GM23338 (cell line): ENCODE data around the gene ABCC10. TPM values are rescaled to one million over a fixed set of nuclear protein-coding genes. Genes with fewer than 3 reads are reported as not detected.

ENCODE experiments used
- ATAC-seq: fragments of 200-7000 bp; cut with Tn5 transposase; 3 replicates; pipeline ENCODE4 v1.9.1; 2020
- DNase-seq: peaks from one replicate; pipeline ENCODE4 v3.0.0-alpha.2; 2015; ENCODE audit warnings: low spot score
- H2AFZ ChIP-seq: fragments of 200-600 bp; sonication (generic); 2 replicates; pipeline ENCODE4 v1.8.0; 2016; ENCODE audit warnings: antibody characterized with exemption, mild to moderate bottlenecking, moderate library complexity
- H3F3A ChIP-seq: fragments of 200-600 bp; sonication (generic); replicated peaks from 2 replicates; pipeline ENCODE4 v1.8.0; 2017; ENCODE audit warnings: antibody characterized with exemption, mixed run types, low read depth
- H3K27ac ChIP-seq: fragments of 200-600 bp; sonication (generic); 2 replicates; pipeline ENCODE4 v1.6.1; 2016; ENCODE audit warnings: low read depth
- H3K27me3 ChIP-seq: fragments of 200-600 bp; sonication (generic); 2 replicates; pipeline ENCODE4 v1.8.0; 2016; ENCODE audit warnings: mild to moderate bottlenecking, mixed run types, moderate library complexity; ENCODE audit not compliant: insufficient read depth
- H3K36me3 ChIP-seq: fragments of 200-600 bp; sonication (generic); 2 replicates; pipeline ENCODE4 v1.8.0; 2016; ENCODE audit warnings: mild to moderate bottlenecking; ENCODE audit not compliant: insufficient read depth
- H3K4me1 ChIP-seq: fragments of 200-600 bp; sonication (generic); 2 replicates; pipeline ENCODE4 v1.8.0; 2016; ENCODE audit warnings: mild to moderate bottlenecking, moderate library complexity; ENCODE audit not compliant: insufficient read depth
- H3K4me2 ChIP-seq: fragments of 200-600 bp; sonication (generic); 2 replicates; pipeline ENCODE4 v1.7.1; 2017; ENCODE audit warnings: mixed run types
- H3K4me3 ChIP-seq: fragments of 200-600 bp; sonication (generic); 2 replicates; pipeline ENCODE4 v1.6.1; 2016; ENCODE audit warnings: mixed run types
- H3K79me2 ChIP-seq: fragments of 200-600 bp; sonication (generic); replicated peaks from 2 replicates; pipeline ENCODE4 v1.8.0; 2017; ENCODE audit warnings: mild to moderate bottlenecking; ENCODE audit not compliant: insufficient read depth
- H3K9me2 ChIP-seq: fragments of 200-600 bp; sonication (generic); 2 replicates; pipeline ENCODE4 v1.8.0; 2017; ENCODE audit not compliant: insufficient read depth
- H4K20me1 ChIP-seq: fragments of 200-600 bp; sonication (generic); replicated peaks from 2 replicates; pipeline ENCODE4 v1.8.0; 2017; ENCODE audit warnings: mild to moderate bottlenecking; ENCODE audit not compliant: insufficient read depth
- H3K27ac Mint-ChIP-seq: 2 replicates; pipeline ENCODE4 v1.8.0; 2020; ENCODE audit warnings: inconsistent platforms, mild to moderate bottlenecking, moderate library complexity, mixed read lengths
- H3K27me3 Mint-ChIP-seq: 3 replicates; pipeline ENCODE4 v1.8.0; 2022; ENCODE audit warnings: low read depth, mild to moderate bottlenecking, moderate library complexity, mixed read lengths, inconsistent platforms; ENCODE audit not compliant: insufficient read depth, poor library complexity
- H3K36me3 Mint-ChIP-seq: 3 replicates; pipeline ENCODE4 v1.8.0; 2021; ENCODE audit warnings: low read depth, mild to moderate bottlenecking, inconsistent platforms, moderate library complexity, mixed read lengths
- H3K4me1 Mint-ChIP-seq: 3 replicates; pipeline ENCODE4 v1.8.0; 2020; ENCODE audit warnings: mild to moderate bottlenecking, inconsistent platforms, mixed read lengths
- H3K4me3 Mint-ChIP-seq: 3 replicates; pipeline ENCODE4 v1.8.0; 2021; ENCODE audit warnings: moderate library complexity, mild to moderate bottlenecking, inconsistent platforms, mixed read lengths
- H3K9me3 Mint-ChIP-seq: 3 replicates; pipeline ENCODE4 v1.8.0; 2020; ENCODE audit warnings: moderate library complexity, mild to moderate bottlenecking, inconsistent platforms, mixed read lengths
- CREB1 ChIP-seq: fragments of 250-450 bp; sonication (Bioruptor Pico); IDR thresholded peaks from 2 replicates; pipeline ENCODE4 v1.5.0; 2020; ENCODE audit warnings: low read depth, mild to moderate bottlenecking, moderate library complexity
- EZH2 ChIP-seq: fragments of 200-600 bp; sonication (generic); IDR thresholded peaks from one replicate; pipeline ENCODE4 v1.8.0; 2017; ENCODE audit warnings: antibody characterized with exemption, mild to moderate bottlenecking, low read depth; ENCODE audit not compliant: unreplicated experiment
- EZH2phosphoT487 ChIP-seq: fragments of 200-600 bp; sonication (generic); IDR thresholded peaks from one replicate; pipeline ENCODE4 v1.8.1; 2018; ENCODE audit warnings: antibody characterized with exemption; ENCODE audit not compliant: unreplicated experiment
- JUNB ChIP-seq: IDR thresholded peaks from one replicate; pipeline ENCODE4 v1.6.1; 2016; ENCODE audit warnings: antibody characterized with exemption; ENCODE audit not compliant: unreplicated experiment
- NANOG ChIP-seq: IDR thresholded peaks from 2 replicates; pipeline ENCODE4 v1.6.1; 2016; ENCODE audit warnings: antibody characterized with exemption, borderline replicate concordance
- POLR2AphosphoS5 ChIP-seq: IDR thresholded peaks from 2 replicates; pipeline ENCODE4 v1.6.1; 2016; ENCODE audit warnings: antibody characterized with exemption, low read depth
- STAT1 ChIP-seq: IDR thresholded peaks from one replicate; pipeline ENCODE4 v1.6.1; 2016; ENCODE audit warnings: antibody characterized with exemption; ENCODE audit not compliant: unreplicated experiment
- ZNF114 ChIP-seq: fragments of 250-450 bp; sonication (Bioruptor Pico); IDR thresholded peaks from 2 replicates; pipeline ENCODE4 v1.5.0; 2020; ENCODE audit warnings: mild to moderate bottlenecking, moderate library complexity
- ZNF331 ChIP-seq: fragments of 250-450 bp; sonication (Bioruptor Pico); IDR thresholded peaks from 2 replicates; pipeline ENCODE4 v1.5.0; 2020; ENCODE audit warnings: low read depth, mild to moderate bottlenecking, moderate library complexity
- polyA plus RNA-seq: library from polyadenylated mRNA; unstranded; fragments of >200 nt; fragmentation: Nextera tagmentation; extraction: Ambion mirVana; gene quantifications from 2 replicates; pipeline ENCODE4 v1.2.1, GENCODE V29; 2016
- total RNA-seq: library from RNA; depleted of rRNA; stranded (reverse); fragments of >200 nt; shearing (Covaris generic); gene quantifications from 2 replicates; pipeline ENCODE4 v1.2.3, GENCODE V29; 2014
- TF ChIP-seq, protein P1 (sequence below): fragments of 250-450 bp; sonication (Bioruptor Pico); IDR thresholded peaks from 2 replicates; pipeline ENCODE4 v1.5.0; 2020; ENCODE audit warnings: mild to moderate bottlenecking, moderate library complexity
- TF ChIP-seq, protein P2 (sequence below), 2 experiments: fragments of 200-600 bp in 1 of 2; sonication (generic) in 1 of 2; conservative IDR thresholded peaks; 2 replicates each; pipeline versions ENCODE4 v1.5.1 to v1.6.1; 2016 to 2017; ENCODE audit warnings: antibody characterized with exemption in 2 of 2, low read depth in 2 of 2, mild to moderate bottlenecking in 2 of 2, moderate library complexity in 1 of 2
- TF ChIP-seq, protein P3 (sequence below): IDR thresholded peaks from 2 replicates; pipeline ENCODE4 v1.6.1; 2016; ENCODE audit warnings: antibody characterized with exemption
- TF ChIP-seq, protein P4 (sequence below): IDR thresholded peaks from one replicate; pipeline ENCODE4 v1.6.1; 2018; ENCODE audit warnings: antibody characterized with exemption; ENCODE audit not compliant: unreplicated experiment

The ABCC10 gene
- total and polyA plus RNA-seq, 2 experiments from 2014 or later: 16.9 to 17.5 TPM

DNA sequence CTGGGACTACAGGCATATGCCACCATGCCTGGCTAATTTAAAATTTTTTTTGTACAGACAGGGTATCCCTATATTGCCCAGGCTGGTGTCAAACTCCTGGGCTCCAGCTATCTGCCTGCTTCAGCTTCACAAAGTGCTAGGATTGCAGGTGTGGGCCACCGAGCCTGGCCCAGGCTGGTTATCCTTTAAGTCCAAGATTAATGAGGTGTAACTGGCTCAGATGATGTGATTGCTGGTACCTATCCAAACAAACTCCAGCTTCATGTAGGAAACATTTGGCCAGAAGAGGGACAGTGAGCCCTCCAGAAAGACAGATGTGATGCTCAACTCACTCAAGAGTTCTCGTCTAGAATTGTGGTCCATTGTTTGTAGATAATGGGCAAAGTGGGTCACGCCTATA, 48.7 kb upstream of the ABCC10 start:
- H3K9me3 Mint-ChIP-seq: no peaks in the 10 kb centered on the region

More for the DNA sequence above, 48.7 kb upstream of the ABCC10 start:
- H3K27ac ChIP-seq: no peak overlapping the region
- no peak overlapping the region for H3K4me3 Mint-ChIP-seq
- no peaks in the 10 kb centered on the region for H3K4me1 ChIP-seq
- DNase-seq: no peak
- H3K9me2 ChIP-seq: no peaks in the 10 kb centered on the region
- H3K27ac Mint-ChIP-seq: no peak overlapping the region
- no peaks in the 10 kb centered on the region for H4K20me1 ChIP-seq
- H3K4me2 ChIP-seq: no peak overlapping the region
- no peaks in the 10 kb centered on the region for H3K36me3 Mint-ChIP-seq
- H3K36me3 ChIP-seq: no peaks in the 10 kb centered on the region
- no peak for ATAC-seq
- no peaks in the 10 kb centered on the region for H3K4me1 Mint-ChIP-seq
- peaks cover 5% of the 10 kb centered on the region for H3K27me3 Mint-ChIP-seq
- H3F3A ChIP-seq: no peaks in the 10 kb centered on the region
- no peaks in the 10 kb centered on the region for H3K27me3 ChIP-seq
- H3K79me2 ChIP-seq: no peaks in the 10 kb centered on the region
- H2AFZ ChIP-seq: no peak overlapping the region
- no peak overlapping the region for H3K4me3 ChIP-seq
- TF ChIP-seq, protein P1, sequence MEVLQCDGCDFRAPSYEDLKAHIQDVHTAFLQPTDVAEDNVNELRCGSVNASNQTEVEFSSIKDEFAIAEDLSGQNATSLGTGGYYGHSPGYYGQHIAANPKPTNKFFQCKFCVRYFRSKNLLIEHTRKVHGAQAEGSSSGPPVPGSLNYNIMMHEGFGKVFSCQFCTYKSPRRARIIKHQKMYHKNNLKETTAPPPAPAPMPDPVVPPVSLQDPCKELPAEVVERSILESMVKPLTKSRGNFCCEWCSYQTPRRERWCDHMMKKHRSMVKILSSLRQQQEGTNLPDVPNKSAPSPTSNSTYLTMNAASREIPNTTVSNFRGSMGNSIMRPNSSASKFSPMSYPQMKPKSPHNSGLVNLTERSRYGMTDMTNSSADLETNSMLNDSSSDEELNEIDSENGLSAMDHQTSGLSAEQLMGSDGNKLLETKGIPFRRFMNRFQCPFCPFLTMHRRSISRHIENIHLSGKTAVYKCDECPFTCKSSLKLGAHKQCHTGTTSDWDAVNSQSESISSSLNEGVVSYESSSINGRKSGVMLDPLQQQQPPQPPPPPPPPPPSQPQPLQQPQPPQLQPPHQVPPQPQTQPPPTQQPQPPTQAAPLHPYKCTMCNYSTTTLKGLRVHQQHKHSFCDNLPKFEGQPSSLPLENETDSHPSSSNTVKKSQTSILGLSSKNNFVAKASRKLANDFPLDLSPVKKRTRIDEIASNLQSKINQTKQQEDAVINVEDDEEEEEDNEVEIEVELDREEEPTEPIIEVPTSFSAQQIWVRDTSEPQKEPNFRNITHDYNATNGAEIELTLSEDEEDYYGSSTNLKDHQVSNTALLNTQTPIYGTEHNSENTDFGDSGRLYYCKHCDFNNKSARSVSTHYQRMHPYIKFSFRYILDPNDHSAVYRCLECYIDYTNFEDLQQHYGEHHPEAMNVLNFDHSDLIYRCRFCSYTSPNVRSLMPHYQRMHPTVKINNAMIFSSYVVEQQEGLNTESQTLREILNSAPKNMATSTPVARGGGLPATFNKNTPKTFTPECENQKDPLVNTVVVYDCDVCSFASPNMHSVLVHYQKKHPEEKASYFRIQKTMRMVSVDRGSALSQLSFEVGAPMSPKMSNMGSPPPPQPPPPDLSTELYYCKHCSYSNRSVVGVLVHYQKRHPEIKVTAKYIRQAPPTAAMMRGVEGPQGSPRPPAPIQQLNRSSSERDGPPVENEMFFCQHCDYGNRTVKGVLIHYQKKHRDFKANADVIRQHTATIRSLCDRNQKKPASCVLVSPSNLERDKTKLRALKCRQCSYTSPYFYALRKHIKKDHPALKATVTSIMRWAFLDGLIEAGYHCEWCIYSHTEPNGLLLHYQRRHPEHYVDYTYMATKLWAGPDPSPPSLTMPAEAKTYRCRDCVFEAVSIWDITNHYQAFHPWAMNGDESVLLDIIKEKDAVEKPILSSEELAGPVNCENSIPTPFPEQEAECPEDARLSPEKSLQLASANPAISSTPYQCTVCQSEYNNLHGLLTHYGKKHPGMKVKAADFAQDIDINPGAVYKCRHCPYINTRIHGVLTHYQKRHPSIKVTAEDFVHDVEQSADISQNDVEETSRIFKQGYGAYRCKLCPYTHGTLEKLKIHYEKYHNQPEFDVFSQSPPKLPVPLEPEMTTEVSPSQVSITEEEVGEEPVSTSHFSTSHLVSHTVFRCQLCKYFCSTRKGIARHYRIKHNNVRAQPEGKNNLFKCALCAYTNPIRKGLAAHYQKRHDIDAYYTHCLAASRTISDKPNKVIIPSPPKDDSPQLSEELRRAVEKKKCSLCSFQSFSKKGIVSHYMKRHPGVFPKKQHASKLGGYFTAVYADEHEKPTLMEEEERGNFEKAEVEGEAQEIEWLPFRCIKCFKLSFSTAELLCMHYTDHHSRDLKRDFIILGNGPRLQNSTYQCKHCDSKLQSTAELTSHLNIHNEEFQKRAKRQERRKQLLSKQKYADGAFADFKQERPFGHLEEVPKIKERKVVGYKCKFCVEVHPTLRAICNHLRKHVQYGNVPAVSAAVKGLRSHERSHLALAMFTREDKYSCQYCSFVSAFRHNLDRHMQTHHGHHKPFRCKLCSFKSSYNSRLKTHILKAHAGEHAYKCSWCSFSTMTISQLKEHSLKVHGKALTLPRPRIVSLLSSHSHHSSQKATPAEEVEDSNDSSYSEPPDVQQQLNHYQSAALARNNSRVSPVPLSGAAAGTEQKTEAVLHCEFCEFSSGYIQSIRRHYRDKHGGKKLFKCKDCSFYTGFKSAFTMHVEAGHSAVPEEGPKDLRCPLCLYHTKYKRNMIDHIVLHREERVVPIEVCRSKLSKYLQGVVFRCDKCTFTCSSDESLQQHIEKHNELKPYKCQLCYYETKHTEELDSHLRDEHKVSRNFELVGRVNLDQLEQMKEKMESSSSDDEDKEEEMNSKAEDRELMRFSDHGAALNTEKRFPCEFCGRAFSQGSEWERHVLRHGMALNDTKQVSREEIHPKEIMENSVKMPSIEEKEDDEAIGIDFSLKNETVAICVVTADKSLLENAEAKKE (CRISPR knock-in tag): no peak
- TF ChIP-seq EZH2 (no peak), EZH2phosphoT487 (no peak), STAT1 (no peak), JUNB (no peak), ZNF331 (no peak), POLR2AphosphoS5 (no peak), ZNF114 (no peak), CREB1 (CRISPR knock-in tag) (no peak), NANOG (no peak)
- TF ChIP-seq, protein P2, sequence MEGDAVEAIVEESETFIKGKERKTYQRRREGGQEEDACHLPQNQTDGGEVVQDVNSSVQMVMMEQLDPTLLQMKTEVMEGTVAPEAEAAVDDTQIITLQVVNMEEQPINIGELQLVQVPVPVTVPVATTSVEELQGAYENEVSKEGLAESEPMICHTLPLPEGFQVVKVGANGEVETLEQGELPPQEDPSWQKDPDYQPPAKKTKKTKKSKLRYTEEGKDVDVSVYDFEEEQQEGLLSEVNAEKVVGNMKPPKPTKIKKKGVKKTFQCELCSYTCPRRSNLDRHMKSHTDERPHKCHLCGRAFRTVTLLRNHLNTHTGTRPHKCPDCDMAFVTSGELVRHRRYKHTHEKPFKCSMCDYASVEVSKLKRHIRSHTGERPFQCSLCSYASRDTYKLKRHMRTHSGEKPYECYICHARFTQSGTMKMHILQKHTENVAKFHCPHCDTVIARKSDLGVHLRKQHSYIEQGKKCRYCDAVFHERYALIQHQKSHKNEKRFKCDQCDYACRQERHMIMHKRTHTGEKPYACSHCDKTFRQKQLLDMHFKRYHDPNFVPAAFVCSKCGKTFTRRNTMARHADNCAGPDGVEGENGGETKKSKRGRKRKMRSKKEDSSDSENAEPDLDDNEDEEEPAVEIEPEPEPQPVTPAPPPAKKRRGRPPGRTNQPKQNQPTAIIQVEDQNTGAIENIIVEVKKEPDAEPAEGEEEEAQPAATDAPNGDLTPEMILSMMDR (conservative IDR thresholded peaks at IDR 0.05; ENCODE audit: low read depth in 2 of 2): no peak
- TF ChIP-seq, protein P3, sequence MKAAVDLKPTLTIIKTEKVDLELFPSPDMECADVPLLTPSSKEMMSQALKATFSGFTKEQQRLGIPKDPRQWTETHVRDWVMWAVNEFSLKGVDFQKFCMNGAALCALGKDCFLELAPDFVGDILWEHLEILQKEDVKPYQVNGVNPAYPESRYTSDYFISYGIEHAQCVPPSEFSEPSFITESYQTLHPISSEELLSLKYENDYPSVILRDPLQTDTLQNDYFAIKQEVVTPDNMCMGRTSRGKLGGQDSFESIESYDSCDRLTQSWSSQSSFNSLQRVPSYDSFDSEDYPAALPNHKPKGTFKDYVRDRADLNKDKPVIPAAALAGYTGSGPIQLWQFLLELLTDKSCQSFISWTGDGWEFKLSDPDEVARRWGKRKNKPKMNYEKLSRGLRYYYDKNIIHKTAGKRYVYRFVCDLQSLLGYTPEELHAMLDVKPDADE: no peak
- TF ChIP-seq, protein P4, sequence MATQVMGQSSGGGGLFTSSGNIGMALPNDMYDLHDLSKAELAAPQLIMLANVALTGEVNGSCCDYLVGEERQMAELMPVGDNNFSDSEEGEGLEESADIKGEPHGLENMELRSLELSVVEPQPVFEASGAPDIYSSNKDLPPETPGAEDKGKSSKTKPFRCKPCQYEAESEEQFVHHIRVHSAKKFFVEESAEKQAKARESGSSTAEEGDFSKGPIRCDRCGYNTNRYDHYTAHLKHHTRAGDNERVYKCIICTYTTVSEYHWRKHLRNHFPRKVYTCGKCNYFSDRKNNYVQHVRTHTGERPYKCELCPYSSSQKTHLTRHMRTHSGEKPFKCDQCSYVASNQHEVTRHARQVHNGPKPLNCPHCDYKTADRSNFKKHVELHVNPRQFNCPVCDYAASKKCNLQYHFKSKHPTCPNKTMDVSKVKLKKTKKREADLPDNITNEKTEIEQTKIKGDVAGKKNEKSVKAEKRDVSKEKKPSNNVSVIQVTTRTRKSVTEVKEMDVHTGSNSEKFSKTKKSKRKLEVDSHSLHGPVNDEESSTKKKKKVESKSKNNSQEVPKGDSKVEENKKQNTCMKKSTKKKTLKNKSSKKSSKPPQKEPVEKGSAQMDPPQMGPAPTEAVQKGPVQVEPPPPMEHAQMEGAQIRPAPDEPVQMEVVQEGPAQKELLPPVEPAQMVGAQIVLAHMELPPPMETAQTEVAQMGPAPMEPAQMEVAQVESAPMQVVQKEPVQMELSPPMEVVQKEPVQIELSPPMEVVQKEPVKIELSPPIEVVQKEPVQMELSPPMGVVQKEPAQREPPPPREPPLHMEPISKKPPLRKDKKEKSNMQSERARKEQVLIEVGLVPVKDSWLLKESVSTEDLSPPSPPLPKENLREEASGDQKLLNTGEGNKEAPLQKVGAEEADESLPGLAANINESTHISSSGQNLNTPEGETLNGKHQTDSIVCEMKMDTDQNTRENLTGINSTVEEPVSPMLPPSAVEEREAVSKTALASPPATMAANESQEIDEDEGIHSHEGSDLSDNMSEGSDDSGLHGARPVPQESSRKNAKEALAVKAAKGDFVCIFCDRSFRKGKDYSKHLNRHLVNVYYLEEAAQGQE: no peak
